GM23338 (cell line): ENCODE results near the gene LAMB1.

Source experiments
- CREB1 ChIP-seq: fragments of 250-450 bp; sonication (Bioruptor Pico); IDR thresholded peaks from 2 replicates; pipeline ENCODE4 v1.5.0; 2020; ENCODE audit warnings: low read depth, mild to moderate bottlenecking, moderate library complexity
- EZH2 ChIP-seq: fragments of 200-600 bp; sonication (generic); IDR thresholded peaks from one replicate; pipeline ENCODE4 v1.8.0; 2017; ENCODE audit warnings: antibody characterized with exemption, mild to moderate bottlenecking, low read depth; ENCODE audit not compliant: unreplicated experiment
- POLR2AphosphoS5 ChIP-seq: IDR thresholded peaks from 2 replicates; pipeline ENCODE4 v1.6.1; 2016; ENCODE audit warnings: antibody characterized with exemption, low read depth
- STAT1 ChIP-seq: IDR thresholded peaks from one replicate; pipeline ENCODE4 v1.6.1; 2016; ENCODE audit warnings: antibody characterized with exemption; ENCODE audit not compliant: unreplicated experiment
- TF ChIP-seq, protein P1 (sequence below): IDR thresholded peaks from one replicate; pipeline ENCODE4 v1.6.1; 2018; ENCODE audit warnings: antibody characterized with exemption; ENCODE audit not compliant: unreplicated experiment
- TF ChIP-seq, protein P2 (sequence below), 2 experiments: fragments of 200-600 bp in 1 of 2; sonication (generic) in 1 of 2; conservative IDR thresholded peaks; 2 replicates each; pipeline versions ENCODE4 v1.5.1 to v1.6.1; 2016 to 2017; ENCODE audit warnings: antibody characterized with exemption in 2 of 2, low read depth in 2 of 2, mild to moderate bottlenecking in 2 of 2, moderate library complexity in 1 of 2

DNA sequence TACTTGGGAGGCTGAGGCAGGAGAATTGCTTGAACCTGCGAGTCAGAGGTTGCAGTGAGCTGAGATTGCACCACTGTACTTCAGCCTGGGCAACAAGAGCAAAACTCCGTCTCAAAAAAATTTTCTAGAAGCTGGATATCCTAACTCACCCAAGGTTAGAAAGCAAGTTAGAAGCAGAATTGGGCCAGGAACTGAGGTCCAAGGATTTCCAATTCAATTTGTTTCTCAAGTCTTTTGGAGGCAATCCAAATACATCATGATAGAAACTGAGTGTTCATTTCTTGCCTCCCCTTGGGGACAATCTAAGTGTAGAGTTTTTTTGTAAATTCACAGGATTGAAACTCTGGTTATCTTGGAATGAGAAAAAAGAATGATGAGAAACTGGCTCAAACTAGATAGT lies 45.5 kb downstream of the LAMB1 start:
- TF ChIP-seq, protein P1, sequence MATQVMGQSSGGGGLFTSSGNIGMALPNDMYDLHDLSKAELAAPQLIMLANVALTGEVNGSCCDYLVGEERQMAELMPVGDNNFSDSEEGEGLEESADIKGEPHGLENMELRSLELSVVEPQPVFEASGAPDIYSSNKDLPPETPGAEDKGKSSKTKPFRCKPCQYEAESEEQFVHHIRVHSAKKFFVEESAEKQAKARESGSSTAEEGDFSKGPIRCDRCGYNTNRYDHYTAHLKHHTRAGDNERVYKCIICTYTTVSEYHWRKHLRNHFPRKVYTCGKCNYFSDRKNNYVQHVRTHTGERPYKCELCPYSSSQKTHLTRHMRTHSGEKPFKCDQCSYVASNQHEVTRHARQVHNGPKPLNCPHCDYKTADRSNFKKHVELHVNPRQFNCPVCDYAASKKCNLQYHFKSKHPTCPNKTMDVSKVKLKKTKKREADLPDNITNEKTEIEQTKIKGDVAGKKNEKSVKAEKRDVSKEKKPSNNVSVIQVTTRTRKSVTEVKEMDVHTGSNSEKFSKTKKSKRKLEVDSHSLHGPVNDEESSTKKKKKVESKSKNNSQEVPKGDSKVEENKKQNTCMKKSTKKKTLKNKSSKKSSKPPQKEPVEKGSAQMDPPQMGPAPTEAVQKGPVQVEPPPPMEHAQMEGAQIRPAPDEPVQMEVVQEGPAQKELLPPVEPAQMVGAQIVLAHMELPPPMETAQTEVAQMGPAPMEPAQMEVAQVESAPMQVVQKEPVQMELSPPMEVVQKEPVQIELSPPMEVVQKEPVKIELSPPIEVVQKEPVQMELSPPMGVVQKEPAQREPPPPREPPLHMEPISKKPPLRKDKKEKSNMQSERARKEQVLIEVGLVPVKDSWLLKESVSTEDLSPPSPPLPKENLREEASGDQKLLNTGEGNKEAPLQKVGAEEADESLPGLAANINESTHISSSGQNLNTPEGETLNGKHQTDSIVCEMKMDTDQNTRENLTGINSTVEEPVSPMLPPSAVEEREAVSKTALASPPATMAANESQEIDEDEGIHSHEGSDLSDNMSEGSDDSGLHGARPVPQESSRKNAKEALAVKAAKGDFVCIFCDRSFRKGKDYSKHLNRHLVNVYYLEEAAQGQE, result no peak
- TF ChIP-seq, protein P2, sequence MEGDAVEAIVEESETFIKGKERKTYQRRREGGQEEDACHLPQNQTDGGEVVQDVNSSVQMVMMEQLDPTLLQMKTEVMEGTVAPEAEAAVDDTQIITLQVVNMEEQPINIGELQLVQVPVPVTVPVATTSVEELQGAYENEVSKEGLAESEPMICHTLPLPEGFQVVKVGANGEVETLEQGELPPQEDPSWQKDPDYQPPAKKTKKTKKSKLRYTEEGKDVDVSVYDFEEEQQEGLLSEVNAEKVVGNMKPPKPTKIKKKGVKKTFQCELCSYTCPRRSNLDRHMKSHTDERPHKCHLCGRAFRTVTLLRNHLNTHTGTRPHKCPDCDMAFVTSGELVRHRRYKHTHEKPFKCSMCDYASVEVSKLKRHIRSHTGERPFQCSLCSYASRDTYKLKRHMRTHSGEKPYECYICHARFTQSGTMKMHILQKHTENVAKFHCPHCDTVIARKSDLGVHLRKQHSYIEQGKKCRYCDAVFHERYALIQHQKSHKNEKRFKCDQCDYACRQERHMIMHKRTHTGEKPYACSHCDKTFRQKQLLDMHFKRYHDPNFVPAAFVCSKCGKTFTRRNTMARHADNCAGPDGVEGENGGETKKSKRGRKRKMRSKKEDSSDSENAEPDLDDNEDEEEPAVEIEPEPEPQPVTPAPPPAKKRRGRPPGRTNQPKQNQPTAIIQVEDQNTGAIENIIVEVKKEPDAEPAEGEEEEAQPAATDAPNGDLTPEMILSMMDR (conservative IDR thresholded peaks at IDR 0.05; ENCODE audit: low read depth in 2 of 2), result no peak
- TF ChIP-seq CREB1 (CRISPR knock-in tag), result no peak
- TF ChIP-seq EZH2, result no peak
- TF ChIP-seq POLR2AphosphoS5, result no peak
- no peak for TF ChIP-seq STAT1
